HFF-Myc (cell line): ENCODE data around the gene NCOA3.

Source experiments
- DNase-seq: peaks from one replicate; pipeline ENCODE4 v3.0.0-alpha.2; 2011; ENCODE audit warnings: low read depth; ENCODE audit errors: extremely low read depth
- H3K4me3 ChIP-seq: replicated peaks from 2 replicates; pipeline ENCODE4 v1.5.1; 2011; ENCODE audit warnings: low read depth, mild to moderate bottlenecking, control low read depth, low read length
- TF ChIP-seq, protein P1 (sequence below): IDR thresholded peaks from 2 replicates; pipeline ENCODE4 v1.5.1; 2012; ENCODE audit warnings: mild to moderate bottlenecking, low read depth, low read length, control low read depth; ENCODE audit errors: missing control alignments

Gene NCOA3

DNA sequence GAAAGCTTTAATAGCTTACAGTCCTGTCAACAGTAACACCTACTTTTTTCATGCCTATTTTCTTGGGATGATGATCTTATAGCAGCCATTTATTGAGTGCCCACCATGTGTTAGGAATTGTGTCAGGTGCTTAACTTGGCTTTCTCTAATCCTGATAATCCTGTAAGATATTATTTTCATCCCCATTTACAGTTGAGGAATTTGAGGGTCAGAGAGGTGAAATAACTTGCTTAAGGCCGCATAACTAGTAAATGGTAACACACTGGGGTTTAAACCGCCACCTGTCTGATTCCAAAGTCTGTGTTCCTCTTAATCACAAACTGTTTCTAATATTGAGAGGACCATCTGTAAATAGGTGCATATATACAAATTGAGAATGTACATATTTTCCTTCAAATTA, 55.5 kb downstream of the NCOA3 start:
- TF ChIP-seq, protein P1, sequence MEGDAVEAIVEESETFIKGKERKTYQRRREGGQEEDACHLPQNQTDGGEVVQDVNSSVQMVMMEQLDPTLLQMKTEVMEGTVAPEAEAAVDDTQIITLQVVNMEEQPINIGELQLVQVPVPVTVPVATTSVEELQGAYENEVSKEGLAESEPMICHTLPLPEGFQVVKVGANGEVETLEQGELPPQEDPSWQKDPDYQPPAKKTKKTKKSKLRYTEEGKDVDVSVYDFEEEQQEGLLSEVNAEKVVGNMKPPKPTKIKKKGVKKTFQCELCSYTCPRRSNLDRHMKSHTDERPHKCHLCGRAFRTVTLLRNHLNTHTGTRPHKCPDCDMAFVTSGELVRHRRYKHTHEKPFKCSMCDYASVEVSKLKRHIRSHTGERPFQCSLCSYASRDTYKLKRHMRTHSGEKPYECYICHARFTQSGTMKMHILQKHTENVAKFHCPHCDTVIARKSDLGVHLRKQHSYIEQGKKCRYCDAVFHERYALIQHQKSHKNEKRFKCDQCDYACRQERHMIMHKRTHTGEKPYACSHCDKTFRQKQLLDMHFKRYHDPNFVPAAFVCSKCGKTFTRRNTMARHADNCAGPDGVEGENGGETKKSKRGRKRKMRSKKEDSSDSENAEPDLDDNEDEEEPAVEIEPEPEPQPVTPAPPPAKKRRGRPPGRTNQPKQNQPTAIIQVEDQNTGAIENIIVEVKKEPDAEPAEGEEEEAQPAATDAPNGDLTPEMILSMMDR = no peak
- DNase-seq = no peak
- H3K4me3 ChIP-seq = no peak overlapping the region

DNA sequence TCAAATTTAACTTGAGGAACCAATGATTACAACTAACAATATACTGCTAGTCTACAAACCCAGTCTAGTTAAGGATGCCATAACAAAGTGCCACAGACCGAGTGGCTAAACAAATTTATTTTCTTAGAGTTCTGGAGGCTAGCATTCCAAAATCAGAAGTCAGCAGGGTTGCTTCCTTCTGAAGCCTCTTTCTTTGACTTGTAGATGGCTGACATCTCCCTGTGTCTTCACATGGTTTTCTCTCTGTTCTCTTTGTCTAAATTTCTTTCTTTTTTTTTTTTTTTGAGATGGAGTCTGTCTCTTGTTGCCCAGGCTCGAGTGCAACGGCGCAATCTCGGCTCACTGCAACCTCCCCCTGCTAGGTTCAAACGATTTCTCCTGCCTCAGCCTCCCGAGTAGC, 56.1 kb downstream of the NCOA3 start:
- TF ChIP-seq, protein P1 = no peak
- no peak for DNase-seq
- H3K4me3 ChIP-seq = no peak overlapping the region

DNA sequence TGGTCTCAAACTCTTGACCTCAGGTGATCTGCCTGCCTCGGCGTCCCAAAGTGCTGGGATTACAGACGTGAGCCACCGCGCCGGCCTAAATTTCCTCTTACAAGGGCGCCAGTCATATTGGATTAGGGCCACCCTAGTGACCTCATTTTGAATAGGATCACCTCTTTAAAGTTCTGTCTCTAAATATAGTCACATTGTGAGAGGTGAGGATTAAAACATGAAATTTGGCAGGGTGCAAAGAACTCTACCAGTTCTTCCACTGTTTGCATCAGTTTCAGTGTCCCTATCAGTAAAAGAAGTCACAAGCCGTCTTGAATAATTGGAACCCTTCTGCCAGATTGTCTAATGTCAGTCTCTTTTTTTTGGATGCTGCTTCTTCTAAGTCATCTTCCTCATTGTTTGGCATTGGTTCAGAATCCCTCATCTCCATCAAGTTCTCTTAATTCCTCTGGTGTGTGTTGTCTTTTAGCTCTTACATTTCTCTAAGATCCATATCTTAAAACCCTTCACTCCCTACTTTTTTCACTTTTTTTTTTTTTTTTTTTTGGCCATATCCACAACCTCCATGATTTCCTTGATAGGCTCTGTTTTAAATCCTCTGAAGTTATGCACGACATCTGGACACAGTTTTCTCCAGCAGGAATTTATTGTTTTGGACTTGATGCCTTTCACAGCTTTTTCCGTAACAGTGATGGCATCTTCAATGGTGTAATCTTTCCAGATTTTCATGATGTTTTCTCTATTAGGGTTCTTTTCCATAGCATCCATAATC, 56.8 kb downstream of the NCOA3 start:
- no peak for DNase-seq
- TF ChIP-seq, protein P1 = no peak
- H3K4me3 ChIP-seq = no peak overlapping the region

DNA sequence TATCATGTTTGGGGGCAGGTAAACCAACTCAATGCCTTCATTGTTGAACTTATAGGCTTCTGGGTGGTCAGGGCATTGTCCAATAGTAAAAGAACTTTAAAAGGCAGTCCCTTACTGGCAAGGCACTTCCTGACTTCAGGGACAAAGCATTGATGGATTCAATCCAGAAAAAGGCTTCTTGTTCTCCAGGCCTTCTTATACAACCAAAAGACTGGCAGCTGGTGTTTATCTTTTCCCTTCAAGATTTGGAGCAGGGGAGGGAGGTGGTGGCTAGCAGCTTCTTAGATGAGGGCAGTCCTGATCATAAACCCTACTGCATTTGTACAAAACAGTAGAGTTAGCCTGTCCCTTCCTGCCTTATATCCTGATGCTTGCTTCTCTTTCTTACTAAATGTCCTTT, 57.5 kb downstream of the NCOA3 start:
- no peak overlapping the region for H3K4me3 ChIP-seq
- DNase-seq = no peak
- TF ChIP-seq, protein P1 = no peak

DNA sequence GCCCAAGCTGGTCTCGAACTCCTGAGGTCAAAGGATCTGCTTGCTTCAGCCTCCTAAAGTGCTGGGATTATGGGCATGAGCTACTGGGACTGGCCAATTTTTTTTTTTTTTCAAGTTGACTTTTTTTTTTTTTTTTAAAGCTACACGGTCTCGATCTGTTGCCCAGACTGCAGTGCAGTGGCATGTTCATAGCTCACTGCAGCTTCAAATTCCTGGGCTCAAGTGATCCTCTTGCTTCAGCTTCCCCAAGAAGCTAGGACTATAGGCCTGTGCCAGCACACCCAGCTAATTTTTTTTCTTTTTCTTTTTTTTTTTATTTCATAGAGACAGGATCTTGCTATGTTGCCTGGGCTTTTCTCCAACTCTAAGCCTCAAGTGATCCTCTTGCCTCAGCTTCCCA, 59.5 kb downstream of the NCOA3 start:
- no peak for DNase-seq
- TF ChIP-seq, protein P1 = no peak
- H3K4me3 ChIP-seq = no peak overlapping the region

DNA sequence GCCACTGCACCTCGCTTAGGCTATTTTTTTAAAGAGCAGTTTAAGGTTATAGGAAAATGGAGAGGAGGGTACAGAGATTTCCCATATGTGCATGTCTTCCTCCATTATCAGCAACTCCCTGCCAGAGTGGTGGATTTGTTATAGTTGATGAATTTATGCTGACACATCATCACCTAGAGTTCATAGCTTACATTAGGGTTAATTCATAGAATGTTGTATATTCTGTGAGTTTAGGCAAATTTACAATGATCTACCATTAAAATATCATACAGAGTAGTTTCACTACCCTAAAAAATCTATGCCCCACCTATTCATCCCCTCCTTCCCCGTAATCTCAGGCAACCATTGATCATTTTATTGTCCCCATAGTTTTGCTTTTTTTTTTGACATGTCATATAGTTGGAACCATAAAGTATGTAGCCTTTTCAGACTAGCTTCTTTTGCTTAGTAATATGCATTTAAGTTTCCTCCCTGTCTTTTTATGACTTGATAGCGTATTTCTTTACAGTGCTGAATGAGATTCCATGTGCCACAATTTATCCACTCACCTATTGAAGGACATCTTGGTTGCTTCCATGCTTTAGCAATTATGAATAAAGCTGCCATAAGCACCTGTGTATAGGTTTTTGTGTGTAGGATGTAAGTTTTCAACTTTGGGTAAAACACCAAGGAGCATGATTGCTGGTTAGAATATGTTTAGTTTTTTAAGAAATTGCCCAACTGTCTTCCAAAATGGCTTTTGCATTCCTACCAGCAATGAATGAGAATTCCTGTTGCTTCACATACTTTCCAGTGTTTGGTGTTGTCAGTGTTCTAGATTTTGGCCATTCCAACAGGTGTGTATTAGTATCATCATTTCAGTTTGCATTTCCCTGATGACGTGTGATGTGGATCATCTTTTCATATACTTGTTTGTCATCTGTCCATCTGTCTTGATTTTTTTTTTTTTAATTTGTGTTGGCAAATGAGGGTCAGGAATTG, 60.2 kb downstream of the NCOA3 start:
- H3K4me3 ChIP-seq = no peak overlapping the region
- TF ChIP-seq, protein P1 = no peak
- no peak for DNase-seq
